IMR-90 (cell line): Measurements from ENCODE around the gene RPL31. TPM values are rescaled to one million over a fixed set of nuclear protein-coding genes. Genes with fewer than 3 reads are reported as not detected.
"Not testable (repeated sequence)": the region's sequence is repeated elsewhere in the genome, so short reads cannot be mapped to it uniquely, and the experiment has no call there.

ENCODE experiments used
- ATAC-seq: fragments of 200-7000 bp; cut with Tn5 transposase; 2 replicates; pipeline ENCODE4 v1.9.1; 2020; ENCODE audit warnings: low read depth, mild to moderate bottlenecking, moderate library complexity
- BruUV-seq: library from RNA; stranded (reverse); fragments of 400-500 nt; replicated peaks from 2 replicates; lab custom pipeline; 2021; lab: Mats Ljungman, UMichigan
- CTCF ChIA-PET: fragments of 300-600 bp; formaldehyde crosslinking; extraction: SDS; loops from one replicate; lab custom pipeline; 2021; ENCODE audit warnings: antibody characterized with exemption; lab: Yijun Ruan, JAX
- POLR2A ChIA-PET: fragments of 300-600 bp; sonication (Branson Sonifier 250); formaldehyde crosslinking; loops from one replicate; lab custom pipeline; 2022; ENCODE audit warnings: antibody characterized with exemption; ENCODE audit not compliant: unreplicated experiment; lab: Charles Lee
- DNase-seq: peaks from one replicate; pipeline ENCODE4 v3.0.0; 2013
- H2AFZ ChIP-seq: replicated peaks from 2 replicates; pipeline ENCODE3; 2013; ENCODE audit warnings: low read length, mild to moderate bottlenecking; ENCODE audit not compliant: poor library complexity
- H2AK5ac ChIP-seq: 2 replicates; pipeline ENCODE4 v1.6.1; 2013; ENCODE audit warnings: low read depth, low read length, inconsistent platforms
- H2AK9ac ChIP-seq: replicated peaks from 2 replicates; pipeline ENCODE3; 2013; ENCODE audit warnings: mild to moderate bottlenecking, low read depth, low read length, moderate library complexity; ENCODE audit not compliant: poor library complexity
- H2BK120ac ChIP-seq: 2 replicates; pipeline ENCODE4 v1.6.1; 2013; ENCODE audit warnings: low read depth, low read length, inconsistent platforms
- H2BK15ac ChIP-seq: 3 replicates; pipeline ENCODE4 v1.6.1; 2013; ENCODE audit warnings: low read depth, low read length, inconsistent platforms
- H2BK20ac ChIP-seq: 2 replicates; pipeline ENCODE4 v1.6.1; 2013; ENCODE audit warnings: low read depth, mild to moderate bottlenecking, inconsistent platforms, low read length, moderate library complexity
- H2BK5ac ChIP-seq: 2 replicates; pipeline ENCODE4 v1.6.1; 2013; ENCODE audit warnings: mild to moderate bottlenecking, low read depth, low read length, inconsistent platforms; ENCODE audit not compliant: poor library complexity, severe bottlenecking
- H3K14ac ChIP-seq: replicated peaks from 2 replicates; pipeline ENCODE4 v1.6.1; 2013; ENCODE audit warnings: low read depth, low read length, inconsistent platforms
- H3K18ac ChIP-seq: 2 replicates; pipeline ENCODE4 v1.6.1; 2013; ENCODE audit warnings: low read depth, low read length, control low read depth
- H3K23ac ChIP-seq: 2 replicates; pipeline ENCODE4 v1.6.1; 2013; ENCODE audit warnings: low read depth, low read length, inconsistent platforms
- H3K27ac ChIP-seq: 2 replicates; pipeline ENCODE4 v1.5.1; 2013; ENCODE audit warnings: mild to moderate bottlenecking, control low read depth, low read length; ENCODE audit not compliant: insufficient read depth
- H3K27me3 ChIP-seq: 2 replicates; pipeline ENCODE4 v1.6.1; 2013; ENCODE audit warnings: low read length; ENCODE audit not compliant: control insufficient read depth, insufficient read depth
- H3K36me3 ChIP-seq: 2 replicates; pipeline ENCODE4 v1.6.1; 2013; ENCODE audit warnings: low read length, mixed read lengths; ENCODE audit not compliant: control insufficient read depth, insufficient read depth
- H3K4ac ChIP-seq: 2 replicates; pipeline ENCODE4 v1.6.1; 2013; ENCODE audit warnings: low read depth, low read length, inconsistent platforms
- H3K4me1 ChIP-seq: 2 replicates; pipeline ENCODE4 v1.6.1; 2013; ENCODE audit warnings: low read length, mixed read lengths; ENCODE audit not compliant: control insufficient read depth, insufficient read depth
- H3K4me2 ChIP-seq: 2 replicates; pipeline ENCODE4 v1.6.1; 2013; ENCODE audit warnings: low read depth, mild to moderate bottlenecking, control low read depth, low read length, moderate library complexity
- H3K4me3 ChIP-seq: 2 replicates; pipeline ENCODE4 v1.5.1; 2013; ENCODE audit warnings: low read depth, mild to moderate bottlenecking, control low read depth, low read length, moderate library complexity; ENCODE audit not compliant: insufficient read depth
- H3K56ac ChIP-seq: 2 replicates; pipeline ENCODE4 v1.6.1; 2013; ENCODE audit warnings: low read length, inconsistent platforms; ENCODE audit not compliant: insufficient read depth; ENCODE audit errors: extremely low read depth
- H3K79me1 ChIP-seq, 2 experiments: 2 replicates each; pipeline ENCODE4 v1.6.1; 2013; ENCODE audit warnings: low read length in 2 of 2, inconsistent platforms in 1 of 2, low read depth in 1 of 2
- H3K9ac ChIP-seq: 2 replicates; pipeline ENCODE4 v1.6.1; 2013; ENCODE audit warnings: low read depth, low read length, control low read depth
- H3K9me1 ChIP-seq: 2 replicates; pipeline ENCODE4 v1.6.1; 2013; ENCODE audit warnings: low read length, inconsistent platforms; ENCODE audit not compliant: insufficient read depth
- H3K9me3 ChIP-seq: 2 replicates; pipeline ENCODE4 v1.6.1; 2013; ENCODE audit warnings: low read length; ENCODE audit not compliant: control insufficient read depth, insufficient read depth
- H4K20me1 ChIP-seq: 2 replicates; pipeline ENCODE4 v1.6.1; 2013; ENCODE audit warnings: low read length, inconsistent platforms; ENCODE audit not compliant: insufficient read depth
- H4K5ac ChIP-seq: 2 replicates; pipeline ENCODE4 v1.6.1; 2013; ENCODE audit warnings: mild to moderate bottlenecking, low read depth, low read length, control low read depth
- H4K8ac ChIP-seq, 2 experiments: 2 replicates each; pipeline ENCODE4 v1.6.1; 2013; ENCODE audit warnings: low read depth in 2 of 2, low read length in 2 of 2, control low read depth in 1 of 2, inconsistent platforms in 1 of 2
- H4K91ac ChIP-seq: 2 replicates; pipeline ENCODE4 v1.6.1; 2013; ENCODE audit warnings: low read depth, low read length, inconsistent platforms; ENCODE audit not compliant: insufficient read depth
- WGBS, 2 experiments: methylation state at CpG; one replicate each; pipeline versions ENCODE4 v1.1.5 to v1.1.7; 2013; ENCODE audit warnings: missing lambda C conversion rate in 2 of 2; ENCODE audit not compliant: insufficient read length in 1 of 2; ENCODE audit errors: extremely low coverage in 2 of 2; 5-methylcytosine and 5-hydroxymethylcytosine counted together
- dilution Hi-C: fragments of 300-500 bp; cut with HindIII; formaldehyde crosslinking; loops from one replicate; pipeline ENCODE4 v1.14.3; 2018; ENCODE audit warnings: low sequenced_read_pairs; ENCODE audit not compliant: unreplicated experiment
- in situ Hi-C: fragments of 300-500 bp; cut with MboI; formaldehyde crosslinking; loops from 3 replicates; pipeline ENCODE4 v1.14.3; 2019; ENCODE audit warnings: low sequenced_read_pairs, inconsistent platforms, mixed read lengths
- intact Hi-C: fragments of 100-400 bp; cut with micrococcal nuclease; formaldehyde crosslinking; loops from 2 replicates; pipeline ENCODE4 v1.10.0; 2022
- polyA plus RNA-seq, 3 experiments: library from polyadenylated mRNA; depleted of rRNA; stranded (reverse); fragments of >200 nt; gene quantifications; 2 replicates each; pipeline ENCODE4 v1.2.3, GENCODE V29; 2012; ENCODE audit warnings: low replicate concordance in 1 of 3
- total RNA-seq: library from RNA; depleted of rRNA; stranded (reverse); fragments of >200 nt; gene quantifications from 2 replicates; pipeline ENCODE4 v1.2.3, GENCODE V29; 2012

The RPL31 gene
- total and polyA plus RNA-seq, 2 of the 4 experiments (the other 2 are of a cell fraction) = 358 to 2,908 TPM

DNA sequence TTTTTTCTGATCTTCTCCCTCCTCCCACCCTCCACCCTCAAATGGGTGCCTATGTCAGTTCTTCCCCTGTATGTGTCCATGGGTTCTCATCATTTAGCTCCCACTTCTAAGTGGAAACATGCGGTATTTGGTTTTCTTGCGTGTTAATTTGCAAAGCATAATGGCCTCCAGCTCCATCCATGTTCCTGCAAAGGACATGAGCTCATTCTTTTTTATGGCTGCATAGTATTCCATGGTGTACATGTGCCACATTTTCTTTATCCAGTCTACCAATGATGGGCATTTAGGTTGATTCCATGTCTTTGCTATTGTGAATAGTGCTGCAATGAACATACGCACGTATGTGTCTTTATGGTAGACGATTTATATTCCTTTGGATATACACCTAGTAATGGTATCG, 48.8 kb downstream of the RPL31 start:
- H3K4me1 ChIP-seq, H4K20me1 ChIP-seq, H3K14ac ChIP-seq, H2AFZ ChIP-seq, H3K4ac ChIP-seq, H3K36me3 ChIP-seq, H4K8ac ChIP-seq, H2BK15ac ChIP-seq, dilution Hi-C loops, H3K56ac ChIP-seq, H3K23ac ChIP-seq, H2BK120ac ChIP-seq, CTCF ChIA-PET, H3K4me2 ChIP-seq, H3K27ac ChIP-seq, BruUV-seq, H2BK5ac ChIP-seq, H2AK5ac ChIP-seq, H2AK9ac ChIP-seq, H4K5ac ChIP-seq, H3K18ac ChIP-seq, H3K79me1 ChIP-seq, H3K9ac ChIP-seq, POLR2A ChIA-PET, ATAC-seq, H4K91ac ChIP-seq, DNase-seq, in situ Hi-C loops, H3K9me1 ChIP-seq, H3K27me3 ChIP-seq, H2BK20ac ChIP-seq, H3K9me3 ChIP-seq, intact Hi-C loops, H3K4me3 ChIP-seq: not testable (repeated sequence)
- 92% methylated on average over 2 of the region's 6 CpGs; no CpG with 5 or more reads in 1 of the 2 experiments for WGBS, 2 experiments
